NB4 (cell line): ENCODE data around the gene MAP3K21.

Experiments
- DNase-seq: peaks from one replicate; pipeline ENCODE4 v3.0.0; 2010; ENCODE audit warnings: low read depth
- H3K4me3 ChIP-seq: one replicate; pipeline ENCODE4 v1.5.1; 2011; ENCODE audit warnings: mild to moderate bottlenecking, low read depth, low read length, moderate library complexity
- MYC ChIP-seq: IDR thresholded peaks from 2 replicates; pipeline ENCODE4 v1.6.1; 2011; ENCODE audit warnings: low read depth, low read length
- POLR2A ChIP-seq: IDR thresholded peaks from 2 replicates; pipeline ENCODE4 v1.6.1; 2011; ENCODE audit warnings: mild to moderate bottlenecking; ENCODE audit not compliant: insufficient read length; ENCODE audit errors: extremely low read depth
- TF ChIP-seq, protein P1 (sequence below): IDR thresholded peaks from 2 replicates; pipeline ENCODE4 v1.6.1; 2011; ENCODE audit warnings: low read depth, low read length
- TF ChIP-seq, protein P2 (sequence below): IDR thresholded peaks from one replicate; pipeline ENCODE4 v1.5.1; 2012; ENCODE audit warnings: low read depth, low read length

The MAP3K21 gene

DNA sequence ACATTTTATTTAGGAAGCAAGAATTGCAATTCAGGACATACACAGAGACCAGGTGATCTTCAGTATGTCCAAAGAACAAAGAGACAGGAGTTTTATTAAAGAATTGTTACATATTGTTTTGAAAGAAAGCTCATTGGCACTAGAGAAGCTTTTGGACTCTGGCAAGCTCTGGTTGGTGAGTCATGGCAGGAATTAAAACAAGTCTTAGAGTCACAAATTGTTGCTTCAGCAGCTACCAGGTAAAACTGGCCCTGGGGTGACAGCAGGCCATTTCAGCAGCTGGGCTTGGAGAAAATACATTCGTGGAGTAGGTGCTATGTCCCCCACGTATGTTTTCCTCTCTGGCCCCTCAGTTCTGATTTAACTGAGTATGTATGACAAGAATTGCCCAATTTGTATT is 58.8 kb downstream of the MAP3K21 start:
- no peak overlapping the region for H3K4me3 ChIP-seq
- no peak for TF ChIP-seq POLR2A
- TF ChIP-seq, protein P1, sequence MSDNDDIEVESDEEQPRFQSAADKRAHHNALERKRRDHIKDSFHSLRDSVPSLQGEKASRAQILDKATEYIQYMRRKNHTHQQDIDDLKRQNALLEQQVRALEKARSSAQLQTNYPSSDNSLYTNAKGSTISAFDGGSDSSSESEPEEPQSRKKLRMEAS, result no peak
- TF ChIP-seq, protein P2, sequence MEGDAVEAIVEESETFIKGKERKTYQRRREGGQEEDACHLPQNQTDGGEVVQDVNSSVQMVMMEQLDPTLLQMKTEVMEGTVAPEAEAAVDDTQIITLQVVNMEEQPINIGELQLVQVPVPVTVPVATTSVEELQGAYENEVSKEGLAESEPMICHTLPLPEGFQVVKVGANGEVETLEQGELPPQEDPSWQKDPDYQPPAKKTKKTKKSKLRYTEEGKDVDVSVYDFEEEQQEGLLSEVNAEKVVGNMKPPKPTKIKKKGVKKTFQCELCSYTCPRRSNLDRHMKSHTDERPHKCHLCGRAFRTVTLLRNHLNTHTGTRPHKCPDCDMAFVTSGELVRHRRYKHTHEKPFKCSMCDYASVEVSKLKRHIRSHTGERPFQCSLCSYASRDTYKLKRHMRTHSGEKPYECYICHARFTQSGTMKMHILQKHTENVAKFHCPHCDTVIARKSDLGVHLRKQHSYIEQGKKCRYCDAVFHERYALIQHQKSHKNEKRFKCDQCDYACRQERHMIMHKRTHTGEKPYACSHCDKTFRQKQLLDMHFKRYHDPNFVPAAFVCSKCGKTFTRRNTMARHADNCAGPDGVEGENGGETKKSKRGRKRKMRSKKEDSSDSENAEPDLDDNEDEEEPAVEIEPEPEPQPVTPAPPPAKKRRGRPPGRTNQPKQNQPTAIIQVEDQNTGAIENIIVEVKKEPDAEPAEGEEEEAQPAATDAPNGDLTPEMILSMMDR, result no peak
- TF ChIP-seq MYC, result no peak
- DNase-seq, result no peak

DNA sequence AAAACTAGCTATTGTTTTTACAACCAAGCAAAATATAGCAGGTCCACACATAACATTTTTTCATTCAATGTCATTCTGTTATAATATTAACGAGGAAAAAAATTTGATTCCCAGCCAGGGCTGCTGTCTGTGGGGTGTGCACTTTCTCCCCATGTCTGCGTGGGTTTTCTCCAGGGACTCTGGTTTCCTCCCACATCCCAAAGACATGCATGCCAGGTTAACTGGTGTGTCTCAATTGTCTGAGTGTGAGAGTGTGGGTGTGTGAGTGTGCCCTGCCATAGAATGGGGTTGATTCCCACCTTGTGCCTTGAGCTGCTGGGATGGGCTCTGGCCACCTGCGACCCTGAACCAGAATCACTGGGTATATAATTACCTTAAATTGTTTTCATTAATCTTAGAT is 60.1 kb downstream of the MAP3K21 start:
- TF ChIP-seq POLR2A (no peak), MYC (no peak)
- TF ChIP-seq, protein P2, result no peak
- TF ChIP-seq, protein P1, result no peak
- no peak for DNase-seq
- no peak overlapping the region for H3K4me3 ChIP-seq

DNA sequence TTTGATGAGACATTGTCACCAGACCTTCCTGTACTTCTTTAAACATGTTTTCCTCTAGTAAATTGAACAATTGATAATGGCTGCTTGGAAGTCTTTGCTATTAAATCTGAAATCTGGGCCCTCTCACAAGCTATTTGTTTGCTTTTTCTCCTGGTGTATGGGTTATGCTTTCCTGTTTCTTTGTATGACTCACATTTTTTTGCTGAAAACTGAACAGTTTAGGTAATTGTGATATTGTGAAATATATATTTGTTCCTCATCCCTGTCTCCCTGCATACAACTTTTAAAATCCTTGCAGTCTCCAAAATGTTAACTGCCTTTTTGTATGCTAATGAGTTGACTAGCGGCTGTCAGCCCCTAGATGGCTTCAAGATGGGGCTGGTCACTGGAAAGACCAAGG is 61.6 kb downstream of the MAP3K21 start:
- TF ChIP-seq MYC (no peak), POLR2A (no peak)
- TF ChIP-seq, protein P1, result no peak
- TF ChIP-seq, protein P2, result no peak
- DNase-seq, result no peak

DNA sequence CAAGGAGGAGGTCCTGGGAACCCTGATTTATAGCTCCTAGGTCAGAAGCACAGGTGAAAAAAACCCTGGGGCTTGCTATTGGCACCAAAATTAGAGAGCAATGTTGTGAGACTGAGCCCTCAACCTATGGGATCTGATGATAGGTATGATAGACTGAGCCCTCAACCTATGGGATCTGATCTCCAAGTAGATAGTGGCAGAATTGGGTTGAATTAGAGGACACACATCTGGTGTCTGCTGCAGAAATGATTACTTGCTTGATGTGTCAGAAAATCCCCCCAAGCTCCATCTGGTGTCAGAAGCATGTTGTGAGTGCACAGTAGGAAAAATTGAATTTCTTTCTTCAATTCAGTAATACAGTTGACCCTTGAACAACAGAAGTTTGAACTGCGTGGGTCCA is 62.4 kb downstream of the MAP3K21 start:
- TF ChIP-seq POLR2A, result no peak
- TF ChIP-seq MYC, result no peak
- TF ChIP-seq, protein P1, result no peak
- TF ChIP-seq, protein P2, result no peak
- no peak overlapping the region for H3K4me3 ChIP-seq
- no peak for DNase-seq

More for the DNA sequence above, 61.6 kb downstream of the MAP3K21 start:
- H3K4me3 ChIP-seq, result no peak overlapping the region

DNA sequence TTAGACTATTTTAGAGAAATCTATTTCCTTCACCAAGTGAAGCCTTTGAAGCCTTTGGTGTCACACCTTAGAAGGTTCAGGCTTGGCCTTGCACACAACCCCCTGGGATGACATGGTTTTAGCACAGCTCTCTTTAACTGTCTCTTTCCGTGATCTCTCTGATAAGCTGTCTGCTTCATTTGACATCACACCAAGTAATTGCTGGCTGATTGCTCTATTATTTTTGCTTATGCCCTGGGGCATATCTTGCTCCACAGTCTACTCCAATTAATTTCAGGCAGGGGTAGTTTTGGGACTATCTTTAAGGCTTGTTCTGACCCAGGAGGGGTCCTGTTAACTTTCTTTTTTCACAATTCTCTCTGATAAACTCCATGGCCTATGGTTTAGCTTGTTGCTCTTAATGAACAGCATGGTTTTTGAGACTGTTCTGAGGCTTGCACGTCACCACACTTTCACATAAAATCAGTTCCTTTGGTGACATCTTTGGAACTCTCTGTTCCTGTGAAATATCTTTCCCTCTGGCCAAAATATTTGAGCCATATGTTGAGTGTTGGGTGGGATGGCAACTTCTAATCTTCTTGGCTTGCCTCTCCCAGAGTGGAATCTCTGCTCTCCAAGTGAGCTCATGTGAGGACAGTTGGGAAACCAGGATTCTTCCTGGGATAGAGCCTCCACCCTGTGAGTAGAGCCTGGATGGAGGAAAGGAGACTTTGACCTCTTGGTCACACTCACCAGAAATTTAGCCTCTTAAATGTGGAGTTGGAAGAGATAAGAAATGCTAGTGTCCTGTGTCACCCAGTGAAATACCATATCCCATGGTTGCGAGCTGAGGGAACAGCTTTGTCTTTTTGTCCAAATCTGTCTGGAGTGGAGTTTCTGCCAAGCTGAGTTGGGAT is 63.6 kb downstream of the MAP3K21 start:
- no peak for DNase-seq
- no peak for TF ChIP-seq MYC
- TF ChIP-seq, protein P2, result no peak
- TF ChIP-seq, protein P1, result no peak
- H3K4me3 ChIP-seq, result no peak overlapping the region
